ENCODE results near the gene RC3H1. TPM values are rescaled to one million over a fixed set of nuclear protein-coding genes. Genes with fewer than 3 reads are reported as not detected.

The RC3H1 gene
- total and polyA plus RNA-seq, 9 of the 15 experiments (the other 6 are each of a cell fraction or from before 2014, with no cell fraction given): 2.4 to 31.7 (median 12.4) TPM

DNA sequence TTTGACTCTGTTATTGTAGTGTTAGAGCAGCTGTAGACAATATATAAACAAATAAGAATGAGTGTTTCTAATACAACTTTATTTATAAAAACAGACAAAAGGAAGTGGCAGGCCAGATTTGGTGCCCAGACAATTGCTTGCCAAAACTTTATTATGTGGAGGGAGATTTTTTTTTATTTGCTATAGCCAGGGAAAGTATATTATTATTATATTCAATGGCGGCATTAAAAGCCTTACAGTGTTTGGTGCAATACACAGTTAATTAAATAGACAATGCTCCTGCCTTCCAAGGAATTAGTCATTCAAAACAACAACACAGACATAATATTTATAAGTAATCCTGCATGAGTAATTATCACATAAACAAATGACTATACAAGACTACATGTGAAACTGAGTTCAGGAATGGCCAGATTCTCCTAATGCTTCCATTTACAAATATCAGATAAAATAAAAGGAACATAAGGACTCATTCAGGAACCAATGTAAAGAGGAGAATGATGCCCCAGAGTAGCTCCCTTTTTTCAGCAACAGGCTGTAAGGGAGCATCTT lies 10.6 kb upstream of the RC3H1 start (continued):
- TF ChIP-seq, protein P1, sequence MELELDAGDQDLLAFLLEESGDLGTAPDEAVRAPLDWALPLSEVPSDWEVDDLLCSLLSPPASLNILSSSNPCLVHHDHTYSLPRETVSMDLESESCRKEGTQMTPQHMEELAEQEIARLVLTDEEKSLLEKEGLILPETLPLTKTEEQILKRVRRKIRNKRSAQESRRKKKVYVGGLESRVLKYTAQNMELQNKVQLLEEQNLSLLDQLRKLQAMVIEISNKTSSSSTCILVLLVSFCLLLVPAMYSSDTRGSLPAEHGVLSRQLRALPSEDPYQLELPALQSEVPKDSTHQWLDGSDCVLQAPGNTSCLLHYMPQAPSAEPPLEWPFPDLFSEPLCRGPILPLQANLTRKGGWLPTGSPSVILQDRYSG (tag; conservative IDR thresholded peaks at IDR 0.05; ENCODE audit: low read depth): no peak
- no peak for TF ChIP-seq SMARCA5 (IDR thresholded peaks at IDR 0.05)

DNA sequence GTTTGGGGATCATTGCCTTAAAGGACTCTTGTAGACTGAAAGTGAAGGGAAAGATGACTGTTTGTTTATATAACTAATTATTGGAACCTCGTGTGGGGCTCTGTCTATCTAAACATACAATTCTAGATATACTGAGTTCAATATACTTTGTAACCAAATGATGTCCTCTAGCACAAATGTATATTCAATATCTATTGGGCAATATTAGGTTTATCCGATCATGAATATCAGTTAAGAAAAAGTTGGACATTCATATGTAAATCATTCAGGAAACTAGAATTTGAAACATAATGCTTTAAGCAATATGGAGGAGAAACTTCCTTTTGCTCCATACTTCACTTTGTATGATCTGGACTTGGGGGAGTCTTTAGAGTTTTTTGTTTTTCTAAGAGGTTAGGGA lies 8.9 kb upstream of the RC3H1 start:
- Histone ChIP-seq H3K9ac (ENCODE audit: insufficient read depth in 1 of 2, low read depth in 2 of 2, low read length in 2 of 2) (no peak overlapping the region), H3K4me3 (no peak overlapping the region), H3K36me3 (ENCODE audit: control insufficient read depth, insufficient read depth, low read length) (no peaks in the 10 kb centered on the region), H4K20me1 (replicated peaks; ENCODE audit: control insufficient read depth, insufficient read depth, low read length) (no peaks in the 10 kb centered on the region), H3K27me3 (ENCODE audit: control insufficient read depth in 2 of 2, insufficient read depth in 2 of 2, low read length in 2 of 2) (no peaks in the 10 kb centered on the region), H3K9me1 (ENCODE audit: control insufficient read depth, insufficient read depth, low read length) (no peaks in the 10 kb centered on the region), H3K4me2 (ENCODE audit: insufficient read depth, low read length) (no peak overlapping the region), H3K27ac (ENCODE audit: extremely low read depth, low read depth, low read length) (no peak overlapping the region), H3K9me3 (replicated peaks; ENCODE audit: control insufficient read depth, insufficient read depth, low read depth, low read length) (no peaks in the 10 kb centered on the region), H3K79me2 (ENCODE audit: control insufficient read depth, insufficient read depth, low read length) (no peaks in the 10 kb centered on the region), H3K4me1 (replicated peaks in 1 of 2; ENCODE audit: control insufficient read depth in 2 of 2, insufficient read depth in 2 of 2, low read length in 2 of 2) (peaks cover 12 to 28% of the 10 kb centered on the region in 2 experiments), H2AFZ (ENCODE audit: low read depth, low read length) (peak overlapping the region; percentile 71)
- no TSS peak for BruUV-seq (replicated peaks)
- FAIRE-seq (no peak), DNase-seq (ENCODE audit: extremely low read depth in 1 of 4, low spot score in 3 of 4) (no peak), ATAC-seq (no peak)
- intact Hi-C loops (cut with micrococcal nuclease): no loop called here
- ChIA-PET CTCF (ENCODE audit: low intra/inter-chr PET ratio) (no interaction called here), POLR2A (interaction anchor here (0.6 to 1.4 kb wide), 3 partner anchors 9 to 1187 kb away, joined by 3 to 8 read pairs (median 3); partner anchors contain the start of gene RC3H1)
- in situ Hi-C loops (cut with MboI): no loop called here
- WGBS (ENCODE audit: insufficient coverage, low coverage, missing lambda C conversion rate): 35% methylated on average over 2 of the region's 2 CpGs
- peak; percentile 49 for TF ChIP-seq CEBPB (tag; IDR thresholded peaks at IDR 0.05)
- no peak for TF ChIP-seq BRD9 (IDR thresholded peaks at IDR 0.05; ENCODE audit: low read depth, partially characterized antibody)
- TF ChIP-seq, protein P2, sequence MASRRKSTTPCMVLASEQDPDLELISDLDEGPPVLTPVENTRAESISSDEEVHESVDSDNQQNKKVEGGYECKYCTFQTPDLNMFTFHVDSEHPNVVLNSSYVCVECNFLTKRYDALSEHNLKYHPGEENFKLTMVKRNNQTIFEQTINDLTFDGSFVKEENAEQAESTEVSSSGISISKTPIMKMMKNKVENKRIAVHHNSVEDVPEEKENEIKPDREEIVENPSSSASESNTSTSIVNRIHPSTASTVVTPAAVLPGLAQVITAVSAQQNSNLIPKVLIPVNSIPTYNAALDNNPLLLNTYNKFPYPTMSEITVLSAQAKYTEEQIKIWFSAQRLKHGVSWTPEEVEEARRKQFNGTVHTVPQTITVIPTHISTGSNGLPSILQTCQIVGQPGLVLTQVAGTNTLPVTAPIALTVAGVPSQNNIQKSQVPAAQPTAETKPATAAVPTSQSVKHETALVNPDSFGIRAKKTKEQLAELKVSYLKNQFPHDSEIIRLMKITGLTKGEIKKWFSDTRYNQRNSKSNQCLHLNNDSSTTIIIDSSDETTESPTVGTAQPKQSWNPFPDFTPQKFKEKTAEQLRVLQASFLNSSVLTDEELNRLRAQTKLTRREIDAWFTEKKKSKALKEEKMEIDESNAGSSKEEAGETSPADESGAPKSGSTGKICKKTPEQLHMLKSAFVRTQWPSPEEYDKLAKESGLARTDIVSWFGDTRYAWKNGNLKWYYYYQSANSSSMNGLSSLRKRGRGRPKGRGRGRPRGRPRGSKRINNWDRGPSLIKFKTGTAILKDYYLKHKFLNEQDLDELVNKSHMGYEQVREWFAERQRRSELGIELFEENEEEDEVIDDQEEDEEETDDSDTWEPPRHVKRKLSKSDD (conservative IDR thresholded peaks at IDR 0.05; ENCODE audit: low read length): no peak
- TF ChIP-seq MECOM (CRISPR knock-in tag; IDR thresholded peaks at IDR 0.05): no peak
- no peak for TF ChIP-seq NFATC3 (IDR thresholded peaks at IDR 0.05)
- no peak for TF ChIP-seq ELF4 (CRISPR knock-in tag; IDR thresholded peaks at IDR 0.05)
- no peak for TF ChIP-seq BDP1 (IDR thresholded peaks at IDR 0.05; ENCODE audit: insufficient read depth, insufficient read length)
- TF ChIP-seq TBL1XR1 (IDR thresholded peaks at IDR 0.05; ENCODE audit: low read length in 2 of 2): no peak
- TF ChIP-seq DDX20 (tag; IDR thresholded peaks at IDR 0.05; ENCODE audit: low read depth): 0 out of 2 replicates have a peak, but pooled peaks have one; percentile 44
- TF ChIP-seq KHSRP (IDR thresholded peaks at IDR 0.05): no peak
- no peak for TF ChIP-seq CC2D1A (IDR thresholded peaks at IDR 0.05)
- TF ChIP-seq BHLHE40 (IDR thresholded peaks at IDR 0.05; ENCODE audit: low read length): no peak
- TF ChIP-seq, protein P3, sequence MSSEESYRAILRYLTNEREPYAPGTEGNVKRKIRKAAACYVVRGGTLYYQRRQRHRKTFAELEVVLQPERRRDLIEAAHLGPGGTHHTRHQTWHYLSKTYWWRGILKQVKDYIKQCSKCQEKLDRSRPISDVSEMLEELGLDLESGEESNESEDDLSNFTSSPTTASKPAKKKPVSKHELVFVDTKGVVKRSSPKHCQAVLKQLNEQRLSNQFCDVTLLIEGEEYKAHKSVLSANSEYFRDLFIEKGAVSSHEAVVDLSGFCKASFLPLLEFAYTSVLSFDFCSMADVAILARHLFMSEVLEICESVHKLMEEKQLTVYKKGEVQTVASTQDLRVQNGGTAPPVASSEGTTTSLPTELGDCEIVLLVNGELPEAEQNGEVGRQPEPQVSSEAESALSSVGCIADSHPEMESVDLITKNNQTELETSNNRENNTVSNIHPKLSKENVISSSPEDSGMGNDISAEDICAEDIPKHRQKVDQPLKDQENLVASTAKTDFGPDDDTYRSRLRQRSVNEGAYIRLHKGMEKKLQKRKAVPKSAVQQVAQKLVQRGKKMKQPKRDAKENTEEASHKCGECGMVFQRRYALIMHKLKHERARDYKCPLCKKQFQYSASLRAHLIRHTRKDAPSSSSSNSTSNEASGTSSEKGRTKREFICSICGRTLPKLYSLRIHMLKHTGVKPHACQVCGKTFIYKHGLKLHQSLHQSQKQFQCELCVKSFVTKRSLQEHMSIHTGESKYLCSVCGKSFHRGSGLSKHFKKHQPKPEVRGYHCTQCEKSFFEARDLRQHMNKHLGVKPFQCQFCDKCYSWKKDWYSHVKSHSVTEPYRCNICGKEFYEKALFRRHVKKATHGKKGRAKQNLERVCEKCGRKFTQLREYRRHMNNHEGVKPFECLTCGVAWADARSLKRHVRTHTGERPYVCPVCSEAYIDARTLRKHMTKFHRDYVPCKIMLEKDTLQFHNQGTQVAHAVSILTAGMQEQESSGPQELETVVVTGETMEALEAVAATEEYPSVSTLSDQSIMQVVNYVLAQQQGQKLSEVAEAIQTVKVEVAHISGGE (CRISPR knock-in tag; IDR thresholded peaks at IDR 0.05): 0 out of 6 replicates have a peak, but pooled peaks of 1 of the 3 experiments have one; percentile 25

Data from K562 (cell line).